ENCODE results near the gene ZNF879. TPM values are rescaled to one million over a fixed set of nuclear protein-coding genes. Genes with fewer than 3 reads are reported as not detected.
A peak's percentile ranks its signal among the peaks of the same experiment; 100 is the strongest.

Gene ZNF879
- total RNA-seq, 4 donors from 2014 or later: 2.1 to 8.0 (median 4.6) TPM

DNA sequence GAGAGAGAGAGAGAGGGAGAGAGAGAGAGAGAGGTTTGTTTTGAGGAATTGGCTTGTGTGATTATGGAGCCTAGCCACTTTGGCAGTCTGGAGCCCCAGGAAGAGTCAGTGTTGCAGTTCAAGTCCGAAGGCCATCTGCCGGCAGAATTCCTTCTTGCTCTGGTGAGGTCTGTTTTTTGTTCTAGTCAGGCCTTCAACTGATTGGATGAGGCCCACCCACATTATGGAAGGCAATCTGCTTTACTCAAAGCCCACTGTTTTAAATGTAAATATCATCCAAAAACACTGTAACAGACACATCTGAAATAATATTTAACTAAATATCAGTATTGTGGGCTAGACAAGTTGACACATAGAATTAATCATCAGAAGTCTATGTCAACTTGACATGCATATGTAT, 17.0 kb upstream of the ZNF879 start:
- no peak overlapping the region for H3K27ac ChIP-seq
- no peaks in the 10 kb centered on the region for H3K4me1 ChIP-seq
- intact Hi-C loops (cut with DNase I): no loop called here
- peaks cover 0 to 6% (median 0%) of the 10 kb centered on the region in 3 donors for H3K9me3 ChIP-seq
- DNase-seq: no peak
- WGBS, 2 donors: 84 to 85% methylated on average over 2 of the region's 2 CpGs
- H3K27me3 ChIP-seq: no peaks in the 10 kb centered on the region
- no peaks in the 10 kb centered on the region for H3K36me3 ChIP-seq
- no peak overlapping the region for H3K4me3 ChIP-seq
- TF ChIP-seq, protein P1, sequence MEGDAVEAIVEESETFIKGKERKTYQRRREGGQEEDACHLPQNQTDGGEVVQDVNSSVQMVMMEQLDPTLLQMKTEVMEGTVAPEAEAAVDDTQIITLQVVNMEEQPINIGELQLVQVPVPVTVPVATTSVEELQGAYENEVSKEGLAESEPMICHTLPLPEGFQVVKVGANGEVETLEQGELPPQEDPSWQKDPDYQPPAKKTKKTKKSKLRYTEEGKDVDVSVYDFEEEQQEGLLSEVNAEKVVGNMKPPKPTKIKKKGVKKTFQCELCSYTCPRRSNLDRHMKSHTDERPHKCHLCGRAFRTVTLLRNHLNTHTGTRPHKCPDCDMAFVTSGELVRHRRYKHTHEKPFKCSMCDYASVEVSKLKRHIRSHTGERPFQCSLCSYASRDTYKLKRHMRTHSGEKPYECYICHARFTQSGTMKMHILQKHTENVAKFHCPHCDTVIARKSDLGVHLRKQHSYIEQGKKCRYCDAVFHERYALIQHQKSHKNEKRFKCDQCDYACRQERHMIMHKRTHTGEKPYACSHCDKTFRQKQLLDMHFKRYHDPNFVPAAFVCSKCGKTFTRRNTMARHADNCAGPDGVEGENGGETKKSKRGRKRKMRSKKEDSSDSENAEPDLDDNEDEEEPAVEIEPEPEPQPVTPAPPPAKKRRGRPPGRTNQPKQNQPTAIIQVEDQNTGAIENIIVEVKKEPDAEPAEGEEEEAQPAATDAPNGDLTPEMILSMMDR (IDR thresholded peaks at IDR 0.05): no peak
- TF ChIP-seq POLR2A (IDR thresholded peaks at IDR 0.05): no peak

GRCh38 chr5:179008667-179009066, 14.9 kb upstream of the ZNF879 start:
- Histone ChIP-seq H3K4me3 (no peak overlapping the region), H3K4me1 (no peaks in the 10 kb centered on the region), H3K9me3 (peaks cover 0 to 13% (median 0%) of the 10 kb centered on the region in 3 donors), H3K27ac (no peak overlapping the region), H3K36me3 (no peaks in the 10 kb centered on the region), H3K27me3 (no peaks in the 10 kb centered on the region)
- intact Hi-C loops (cut with DNase I): no loop called here
- DNase-seq: no peak
- TF ChIP-seq POLR2A (IDR thresholded peaks at IDR 0.05): no peak
- TF ChIP-seq, protein P1 (IDR thresholded peaks at IDR 0.05): no peak
- 6 to 24% methylated on average over 1 of the region's 1 CpG for WGBS, 2 donors

- 92 to 97% methylated on average over 7 of the region's 7 CpGs for WGBS, 2 donors
- Histone ChIP-seq H3K27me3 (no peaks in the 10 kb centered on the region), H3K27ac (no peak overlapping the region), H3K4me1 (no peaks in the 10 kb centered on the region), H3K9me3 (peaks cover 34 to 100% (median 94%) of the 10 kb centered on the region in 3 donors), H3K4me3 (peak overlapping the region in 1 of 4 donors; percentile 9), H3K36me3 (peaks cover 27 to 55% (median 38%) of the 10 kb centered on the region in 3 donors)
- intact Hi-C loops (cut with DNase I): no loop called here
- no peak for DNase-seq
- no peak for TF ChIP-seq POLR2A (IDR thresholded peaks at IDR 0.05)
- TF ChIP-seq, protein P1 (IDR thresholded peaks at IDR 0.05): no peak
Observed at GRCh38 chr5:179033004-179033580, 9.5 kb downstream of the ZNF879 start.

DNA sequence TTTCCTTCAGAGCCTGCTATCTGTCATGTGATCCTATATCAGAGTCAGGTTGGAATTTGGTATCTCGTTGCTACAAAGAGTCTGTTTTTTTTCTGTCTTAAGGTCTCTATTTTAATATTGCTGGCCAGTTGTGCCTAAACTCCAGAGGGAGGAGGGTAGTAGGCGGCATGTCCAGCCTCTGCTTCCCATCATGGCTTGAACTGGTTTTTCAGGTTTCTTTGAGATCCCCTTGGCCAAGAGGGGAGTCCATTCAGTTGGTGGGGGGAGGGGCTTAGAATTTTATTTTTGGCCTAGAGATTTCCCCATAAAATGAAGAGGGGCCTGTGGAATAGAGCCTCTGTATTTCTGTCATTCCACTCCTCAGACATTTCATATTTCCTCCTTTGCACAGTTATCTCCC, 21.2 kb downstream of the ZNF879 start:
- TF ChIP-seq, protein P1 (IDR thresholded peaks at IDR 0.05): no peak
- no peak for TF ChIP-seq POLR2A (IDR thresholded peaks at IDR 0.05)
- no peaks in the 10 kb centered on the region for H3K27me3 ChIP-seq
- H3K9me3 ChIP-seq: peaks cover 0 to 57% (median 4%) of the 10 kb centered on the region in 3 donors
- H3K27ac ChIP-seq: no peak overlapping the region
- DNase-seq: no peak
- H3K4me3 ChIP-seq: no peak overlapping the region
- 76 to 78% methylated on average over 2 of the region's 2 CpGs for WGBS, 2 donors
- intact Hi-C loops (cut with DNase I): no loop called here
- no peaks in the 10 kb centered on the region for H3K4me1 ChIP-seq
- no peaks in the 10 kb centered on the region for H3K36me3 ChIP-seq

- no peak for DNase-seq
Observed at GRCh38 chr5:179051784-179052183, 28.2 kb downstream of the ZNF879 start.

More at GRCh38 chr5:179051784-179052183, 28.2 kb downstream of the ZNF879 start:
- 45 to 53% methylated on average over 8 to 9 of the region's 9 CpGs for WGBS, 2 donors
- Histone ChIP-seq H3K27me3 (no peaks in the 10 kb centered on the region), H3K27ac (no peak overlapping the region), H3K9me3 (peaks cover 0 to 21% (median 3%) of the 10 kb centered on the region in 3 donors), H3K4me3 (no peak overlapping the region), H3K36me3 (no peaks in the 10 kb centered on the region), H3K4me1 (no peaks in the 10 kb centered on the region)
- intact Hi-C loops (cut with DNase I): no loop called here
- TF ChIP-seq, protein P1 (IDR thresholded peaks at IDR 0.05): no peak
- TF ChIP-seq POLR2A (IDR thresholded peaks at IDR 0.05): no peak

Data from esophagus squamous epithelium (tissue), 5 donors.